Right forelimb (tissue), 1 donor: ENCODE data around the gene CBARP.
"Not testable (repeated sequence)": the region's sequence is repeated elsewhere in the genome, so short reads cannot be mapped to it uniquely, and the experiment has no call there.

Experiments used
- DNase-seq: peaks from one replicate; pipeline ENCODE4 v3.0.0-alpha.2; 2018

CBARP gene

GRCh38 chr19:1250437-1251260, 12.8 kb upstream of the CBARP start:
- peak; percentile 77 for DNase-seq

GRCh38 chr19:1249990-1250436, 12.2 kb upstream of the CBARP start:
- DNase-seq = no peak

- peak; percentile 98 for DNase-seq
Observed at GRCh38 chr19:1249298-1249989, 11.6 kb upstream of the CBARP start.

- peak; percentile 92 for DNase-seq
Observed at GRCh38 chr19:1248786-1249297, 11.0 kb upstream of the CBARP start.

- peak; percentile 91 for DNase-seq
Observed at GRCh38 chr19:1248139-1248785, 10.5 kb upstream of the CBARP start, which contains the start of gene MIDN. MIDN (plus strand) TSS chr19:1248583; CDS start chr19:1250297, 1,714 bp downstream.

GRCh38 chr19:1247748-1248138, 9.9 kb upstream of the CBARP start:
- DNase-seq = no peak

- not testable (repeated sequence) for DNase-seq
Observed at GRCh38 chr19:1246265-1247087, 8.7 kb upstream of the CBARP start.

GRCh38 chr19:1245494-1246264, 7.9 kb upstream of the CBARP start:
- no peak for DNase-seq

- no peak for DNase-seq
Observed at GRCh38 chr19:1244693-1245451, 7.1 kb upstream of the CBARP start.

GRCh38 chr19:1243768-1244692, 6.2 kb upstream of the CBARP start:
- peak; percentile 87 for DNase-seq

GRCh38 chr19:1241417-1242095, 3.8 kb upstream of the CBARP start, which contains the start of gene ATP5F1D:
ATP5F1D (plus strand) TSS chr19:1241751; CDS start chr19:1241851, 100 bp downstream.
- peak; percentile 94 for DNase-seq

GRCh38 chr19:1240925-1241324, 3.1 kb upstream of the CBARP start:
- no peak for DNase-seq

- peak; percentile 94 for DNase-seq
Observed at GRCh38 chr19:1239796-1240737, 2.3 kb upstream of the CBARP start.

GRCh38 chr19:1239420-1239795, 1.6 kb upstream of the CBARP start:
- DNase-seq = no peak

- no peak for DNase-seq
Observed at GRCh38 chr19:1238369-1239303, 831 bp upstream of the CBARP start.

- DNase-seq = no peak
Observed at GRCh38 chr19:1237027-1237659, 662 bp downstream of the CBARP start.
